B cell (primary cell): ENCODE measurements around the gene CYGB.

Source experiments
- EZH2 ChIP-seq: IDR thresholded peaks from 2 replicates; pipeline ENCODE4 v1.6.1; 2012; ENCODE audit warnings: borderline replicate concordance, low read depth, mild to moderate bottlenecking, moderate library complexity, low read length; ENCODE audit not compliant: insufficient read depth, poor library complexity, severe bottlenecking
- TF ChIP-seq, protein P1 (sequence below): fragments of 200-600 bp; IDR thresholded peaks from one replicate; pipeline ENCODE4 v1.8.0; 2022; ENCODE audit warnings: antibody characterized with exemption, mild to moderate bottlenecking

DNA sequence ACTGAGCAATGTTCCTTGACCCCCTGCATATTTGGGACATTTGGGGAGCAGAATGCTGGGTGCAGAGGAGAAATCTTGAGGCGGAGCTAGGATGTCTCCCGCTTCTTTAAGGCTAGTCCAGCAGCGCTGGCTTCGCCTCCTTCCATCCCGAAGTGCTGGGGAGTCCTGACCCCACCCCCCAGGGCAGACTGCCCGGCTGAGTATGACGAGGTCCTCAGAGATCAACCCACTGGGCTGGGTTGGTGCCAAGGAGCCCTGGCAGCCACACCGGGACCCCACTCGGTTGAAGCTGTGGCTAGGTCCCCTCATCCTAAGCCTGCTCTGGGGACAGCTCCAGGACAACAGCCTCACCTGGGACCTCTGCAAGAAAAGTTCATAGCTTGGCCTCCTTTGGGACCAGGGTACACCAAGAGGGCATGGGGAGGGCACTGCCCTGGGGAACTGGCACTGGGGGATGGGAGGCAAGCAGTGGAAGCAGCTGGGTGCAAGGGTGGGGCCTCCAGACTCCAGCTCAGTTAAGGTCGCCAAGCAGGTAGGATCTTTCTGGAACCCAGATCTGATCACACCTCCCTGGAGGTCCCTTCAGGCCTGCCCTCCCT, 47.3 kb downstream of the CYGB start:
- TF ChIP-seq, protein P1, sequence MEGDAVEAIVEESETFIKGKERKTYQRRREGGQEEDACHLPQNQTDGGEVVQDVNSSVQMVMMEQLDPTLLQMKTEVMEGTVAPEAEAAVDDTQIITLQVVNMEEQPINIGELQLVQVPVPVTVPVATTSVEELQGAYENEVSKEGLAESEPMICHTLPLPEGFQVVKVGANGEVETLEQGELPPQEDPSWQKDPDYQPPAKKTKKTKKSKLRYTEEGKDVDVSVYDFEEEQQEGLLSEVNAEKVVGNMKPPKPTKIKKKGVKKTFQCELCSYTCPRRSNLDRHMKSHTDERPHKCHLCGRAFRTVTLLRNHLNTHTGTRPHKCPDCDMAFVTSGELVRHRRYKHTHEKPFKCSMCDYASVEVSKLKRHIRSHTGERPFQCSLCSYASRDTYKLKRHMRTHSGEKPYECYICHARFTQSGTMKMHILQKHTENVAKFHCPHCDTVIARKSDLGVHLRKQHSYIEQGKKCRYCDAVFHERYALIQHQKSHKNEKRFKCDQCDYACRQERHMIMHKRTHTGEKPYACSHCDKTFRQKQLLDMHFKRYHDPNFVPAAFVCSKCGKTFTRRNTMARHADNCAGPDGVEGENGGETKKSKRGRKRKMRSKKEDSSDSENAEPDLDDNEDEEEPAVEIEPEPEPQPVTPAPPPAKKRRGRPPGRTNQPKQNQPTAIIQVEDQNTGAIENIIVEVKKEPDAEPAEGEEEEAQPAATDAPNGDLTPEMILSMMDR = no peak
- TF ChIP-seq EZH2 = no peak
